Measurements from ENCODE around the gene ARL13A. TPM values are rescaled to one million over a fixed set of nuclear protein-coding genes. Genes with fewer than 3 reads are reported as not detected.

ARL13A gene
- total and polyA plus RNA-seq, 2 experiments from 2014 or later: not detected

DNA sequence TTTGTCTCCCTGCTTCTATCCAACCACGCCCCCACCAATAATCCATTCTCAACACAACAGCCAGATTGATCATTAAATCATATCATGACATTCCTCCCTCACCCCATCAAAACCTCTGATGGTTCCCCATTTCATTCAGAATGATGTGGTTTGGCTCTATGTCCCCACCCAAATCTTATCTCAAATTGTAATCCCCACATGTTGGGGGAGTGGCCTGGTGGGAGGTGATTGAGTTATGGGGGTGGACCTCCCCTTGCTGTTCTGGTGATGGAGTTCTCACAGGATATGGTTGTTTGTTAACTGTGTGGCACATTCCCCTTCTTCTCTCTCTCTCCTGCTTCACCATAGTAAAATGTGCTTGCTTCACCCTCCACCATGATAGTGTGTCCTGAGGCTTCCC lies 59.1 kb downstream of the ARL13A start:
- TF ChIP-seq, protein P1, sequence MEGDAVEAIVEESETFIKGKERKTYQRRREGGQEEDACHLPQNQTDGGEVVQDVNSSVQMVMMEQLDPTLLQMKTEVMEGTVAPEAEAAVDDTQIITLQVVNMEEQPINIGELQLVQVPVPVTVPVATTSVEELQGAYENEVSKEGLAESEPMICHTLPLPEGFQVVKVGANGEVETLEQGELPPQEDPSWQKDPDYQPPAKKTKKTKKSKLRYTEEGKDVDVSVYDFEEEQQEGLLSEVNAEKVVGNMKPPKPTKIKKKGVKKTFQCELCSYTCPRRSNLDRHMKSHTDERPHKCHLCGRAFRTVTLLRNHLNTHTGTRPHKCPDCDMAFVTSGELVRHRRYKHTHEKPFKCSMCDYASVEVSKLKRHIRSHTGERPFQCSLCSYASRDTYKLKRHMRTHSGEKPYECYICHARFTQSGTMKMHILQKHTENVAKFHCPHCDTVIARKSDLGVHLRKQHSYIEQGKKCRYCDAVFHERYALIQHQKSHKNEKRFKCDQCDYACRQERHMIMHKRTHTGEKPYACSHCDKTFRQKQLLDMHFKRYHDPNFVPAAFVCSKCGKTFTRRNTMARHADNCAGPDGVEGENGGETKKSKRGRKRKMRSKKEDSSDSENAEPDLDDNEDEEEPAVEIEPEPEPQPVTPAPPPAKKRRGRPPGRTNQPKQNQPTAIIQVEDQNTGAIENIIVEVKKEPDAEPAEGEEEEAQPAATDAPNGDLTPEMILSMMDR (IDR thresholded peaks at IDR 0.05; ENCODE audit: poor library complexity): no peak
- TF ChIP-seq EZH2 (IDR thresholded peaks at IDR 0.05; ENCODE audit: borderline replicate concordance) (no peak), EZH2phosphoT487 (IDR thresholded peaks at IDR 0.05; ENCODE audit: low read depth, severe bottlenecking, unreplicated experiment) (no peak)
- no peak overlapping the region for H3K4me3 ChIP-seq
- DNase-seq (ENCODE audit: low spot score): no peak
- H3K36me3 ChIP-seq (replicated peaks; ENCODE audit: insufficient read depth, low read depth): no peaks in the 10 kb centered on the region
- no peaks in the 10 kb centered on the region for H3K79me2 ChIP-seq
- no peaks in the 10 kb centered on the region for H3K9me3 ChIP-seq (ENCODE audit: low read depth)
- H3K27ac ChIP-seq: no peak overlapping the region
- no peak overlapping the region for H3K4me2 ChIP-seq
- 70% methylated on average over 1 of the region's 1 CpG for WGBS (ENCODE audit: low lambda C conversion rate, missing lambda C conversion rate)
- no peaks in the 10 kb centered on the region for H4K20me1 ChIP-seq (ENCODE audit: insufficient read depth, poor library complexity, severe bottlenecking)
- H3K9me2 ChIP-seq (replicated peaks; ENCODE audit: insufficient read depth): no peaks in the 10 kb centered on the region
- no peaks in the 10 kb centered on the region for H3K27me3 ChIP-seq
- no peak overlapping the region for H2AFZ ChIP-seq
- H3K4me1 ChIP-seq (ENCODE audit: insufficient read depth): no peaks in the 10 kb centered on the region

DNA sequence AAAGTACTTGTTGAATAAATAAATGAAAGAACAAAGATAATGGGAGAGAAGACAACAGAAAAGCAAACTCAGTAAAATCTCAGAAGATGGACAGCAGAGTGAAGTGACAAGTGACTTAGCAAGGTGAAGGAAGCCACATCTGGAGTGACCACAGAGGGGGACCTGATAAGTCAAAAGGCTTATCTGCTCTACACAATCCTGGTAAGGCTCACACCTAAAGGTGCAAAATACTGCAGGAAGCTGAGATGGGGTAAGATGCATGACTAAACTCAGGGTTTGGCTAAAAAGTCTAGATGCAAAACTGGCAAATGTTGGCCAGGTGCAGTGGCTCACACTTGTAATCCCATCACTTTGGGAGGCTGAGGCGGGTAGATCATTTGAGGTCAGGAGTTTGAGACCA lies 60.2 kb downstream of the ARL13A start:
- Histone ChIP-seq H3K79me2 (no peaks in the 10 kb centered on the region), H3K36me3 (replicated peaks; ENCODE audit: insufficient read depth, low read depth) (no peaks in the 10 kb centered on the region), H4K20me1 (ENCODE audit: insufficient read depth, poor library complexity, severe bottlenecking) (no peaks in the 10 kb centered on the region), H3K27ac (no peak overlapping the region), H3K9me3 (ENCODE audit: low read depth) (no peaks in the 10 kb centered on the region), H3K9me2 (replicated peaks; ENCODE audit: insufficient read depth) (no peaks in the 10 kb centered on the region), H3K4me1 (ENCODE audit: insufficient read depth) (no peaks in the 10 kb centered on the region), H3K4me2 (no peak overlapping the region), H2AFZ (no peak overlapping the region), H3K4me3 (no peak overlapping the region), H3K27me3 (no peaks in the 10 kb centered on the region)
- DNase-seq (ENCODE audit: low spot score): no peak
- WGBS (ENCODE audit: low lambda C conversion rate, missing lambda C conversion rate): 92% methylated on average over 1 of the region's 1 CpG
- TF ChIP-seq EZH2phosphoT487 (IDR thresholded peaks at IDR 0.05; ENCODE audit: low read depth, severe bottlenecking, unreplicated experiment) (no peak), EZH2 (IDR thresholded peaks at IDR 0.05; ENCODE audit: borderline replicate concordance) (no peak)
- TF ChIP-seq, protein P1 (IDR thresholded peaks at IDR 0.05; ENCODE audit: poor library complexity): no peak

DNA sequence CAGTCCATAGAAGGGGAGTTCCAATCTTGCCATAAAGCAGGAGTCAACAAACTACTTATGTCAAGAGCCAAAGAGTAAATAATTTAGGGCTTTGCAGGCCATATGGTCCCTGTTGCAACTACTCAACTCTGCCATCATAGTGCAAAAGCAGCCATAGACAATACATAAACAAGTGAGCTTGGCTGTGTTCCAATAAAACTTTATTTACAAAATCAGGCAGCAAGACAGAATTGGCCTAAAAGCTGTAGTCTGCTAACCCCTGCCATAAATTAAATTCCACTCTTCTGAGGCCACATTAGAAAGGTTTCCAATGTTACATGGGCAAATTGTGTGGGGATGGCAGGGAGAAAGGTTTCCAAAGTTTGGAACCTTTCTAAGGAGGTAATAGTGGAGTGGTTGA lies 67.7 kb downstream of the ARL13A start:
- H3K27ac ChIP-seq: no peak overlapping the region
- H3K4me1 ChIP-seq (ENCODE audit: insufficient read depth): no peaks in the 10 kb centered on the region
- no peak overlapping the region for H3K4me3 ChIP-seq
- no peaks in the 10 kb centered on the region for H3K9me2 ChIP-seq (replicated peaks; ENCODE audit: insufficient read depth)
- no peaks in the 10 kb centered on the region for H3K27me3 ChIP-seq
- H3K4me2 ChIP-seq: no peak overlapping the region
- H2AFZ ChIP-seq: no peak overlapping the region
- no peaks in the 10 kb centered on the region for H4K20me1 ChIP-seq (ENCODE audit: insufficient read depth, poor library complexity, severe bottlenecking)
- H3K9me3 ChIP-seq (ENCODE audit: low read depth): no peaks in the 10 kb centered on the region
- H3K36me3 ChIP-seq (replicated peaks; ENCODE audit: insufficient read depth, low read depth): no peaks in the 10 kb centered on the region
- TF ChIP-seq, protein P1 (IDR thresholded peaks at IDR 0.05; ENCODE audit: poor library complexity): no peak
- TF ChIP-seq EZH2 (IDR thresholded peaks at IDR 0.05; ENCODE audit: borderline replicate concordance) (no peak), EZH2phosphoT487 (IDR thresholded peaks at IDR 0.05; ENCODE audit: low read depth, severe bottlenecking, unreplicated experiment) (no peak)
- H3K79me2 ChIP-seq: no peaks in the 10 kb centered on the region
- no peak for DNase-seq (ENCODE audit: low spot score)

DNA sequence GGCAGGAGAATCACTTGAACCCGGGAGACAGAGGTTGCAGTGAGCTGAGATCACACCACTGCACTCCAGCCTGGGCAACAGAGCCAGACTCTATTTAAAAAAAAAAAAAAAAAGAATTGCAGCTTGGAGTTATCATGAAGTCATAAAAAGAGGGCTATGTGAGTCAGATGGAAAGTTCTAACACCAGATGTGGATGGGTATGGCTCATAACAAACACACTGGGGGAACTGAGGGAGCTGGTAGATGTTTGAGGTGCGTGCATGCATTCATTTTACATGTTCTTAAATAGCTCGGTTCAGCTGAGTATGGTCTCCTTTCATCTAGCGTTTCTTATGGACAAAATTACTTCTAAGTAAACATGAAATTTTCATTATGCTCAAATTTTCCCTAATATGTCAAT lies 70.7 kb downstream of the ARL13A start:
- Histone ChIP-seq H3K4me2 (no peak overlapping the region), H3K79me2 (no peaks in the 10 kb centered on the region), H3K27ac (no peak overlapping the region), H3K4me1 (ENCODE audit: insufficient read depth) (no peaks in the 10 kb centered on the region), H3K9me3 (ENCODE audit: low read depth) (no peaks in the 10 kb centered on the region), H3K4me3 (no peak overlapping the region), H3K27me3 (no peaks in the 10 kb centered on the region), H3K36me3 (replicated peaks; ENCODE audit: insufficient read depth, low read depth) (no peaks in the 10 kb centered on the region), H3K9me2 (replicated peaks; ENCODE audit: insufficient read depth) (no peaks in the 10 kb centered on the region), H2AFZ (no peak overlapping the region), H4K20me1 (ENCODE audit: insufficient read depth, poor library complexity, severe bottlenecking) (no peaks in the 10 kb centered on the region)
- WGBS (ENCODE audit: low lambda C conversion rate, missing lambda C conversion rate): 83% methylated on average over 4 of the region's 4 CpGs
- DNase-seq (ENCODE audit: low spot score): no peak
- TF ChIP-seq, protein P1 (IDR thresholded peaks at IDR 0.05; ENCODE audit: poor library complexity): no peak
- no peak for TF ChIP-seq EZH2phosphoT487 (IDR thresholded peaks at IDR 0.05; ENCODE audit: low read depth, severe bottlenecking, unreplicated experiment)
- TF ChIP-seq EZH2 (IDR thresholded peaks at IDR 0.05; ENCODE audit: borderline replicate concordance): no peak
